Measurements from ENCODE around the gene SH3GL3.

DNA sequence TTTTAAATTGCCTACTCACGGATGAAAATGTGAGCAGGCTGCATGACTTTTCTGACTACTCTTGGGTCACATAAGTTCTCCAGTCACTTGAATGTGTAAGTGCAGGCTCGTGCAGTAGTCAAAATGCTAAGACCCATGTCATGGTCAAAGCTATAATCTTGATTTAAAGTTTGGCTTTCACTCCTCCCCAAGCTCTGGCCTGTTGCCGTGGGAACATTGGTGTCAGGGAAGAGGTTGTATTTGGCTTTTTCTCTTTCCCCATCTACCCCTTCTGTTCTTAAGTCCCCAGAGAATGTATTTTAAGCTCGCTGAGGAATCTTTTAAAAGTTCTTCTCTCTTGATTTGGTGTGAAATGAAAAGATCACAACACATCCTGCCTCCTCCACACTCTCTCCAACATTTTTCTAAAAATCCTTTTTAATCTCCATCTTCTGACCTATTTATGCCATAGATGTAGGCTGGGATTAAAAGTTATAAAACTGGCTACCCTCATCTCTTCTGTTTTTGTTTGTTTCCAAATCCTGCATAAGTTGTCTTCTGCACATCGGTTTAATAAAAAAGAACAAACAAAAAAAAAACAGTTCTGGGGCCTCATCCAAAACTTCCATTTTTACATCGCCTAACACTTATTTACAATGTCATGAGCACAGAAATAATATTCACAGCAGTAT, 145.4 kb downstream of the SH3GL3 start:
- TF ChIP-seq CSRNP3 (CRISPR knock-in tag; IDR thresholded peaks at IDR 0.05) (no peak), ISL1 (CRISPR knock-in tag; IDR thresholded peaks at IDR 0.05) (no peak), CREB5 (CRISPR knock-in tag; IDR thresholded peaks at IDR 0.05; ENCODE audit: low read depth) (no peak), BACH2 (CRISPR knock-in tag; IDR thresholded peaks at IDR 0.05; ENCODE audit: borderline replicate concordance) (no peak), ZNF70 (CRISPR knock-in tag; IDR thresholded peaks at IDR 0.05) (no peak), ZC3H10 (CRISPR knock-in tag; IDR thresholded peaks at IDR 0.05) (no peak)
- TF ChIP-seq, protein P1, sequence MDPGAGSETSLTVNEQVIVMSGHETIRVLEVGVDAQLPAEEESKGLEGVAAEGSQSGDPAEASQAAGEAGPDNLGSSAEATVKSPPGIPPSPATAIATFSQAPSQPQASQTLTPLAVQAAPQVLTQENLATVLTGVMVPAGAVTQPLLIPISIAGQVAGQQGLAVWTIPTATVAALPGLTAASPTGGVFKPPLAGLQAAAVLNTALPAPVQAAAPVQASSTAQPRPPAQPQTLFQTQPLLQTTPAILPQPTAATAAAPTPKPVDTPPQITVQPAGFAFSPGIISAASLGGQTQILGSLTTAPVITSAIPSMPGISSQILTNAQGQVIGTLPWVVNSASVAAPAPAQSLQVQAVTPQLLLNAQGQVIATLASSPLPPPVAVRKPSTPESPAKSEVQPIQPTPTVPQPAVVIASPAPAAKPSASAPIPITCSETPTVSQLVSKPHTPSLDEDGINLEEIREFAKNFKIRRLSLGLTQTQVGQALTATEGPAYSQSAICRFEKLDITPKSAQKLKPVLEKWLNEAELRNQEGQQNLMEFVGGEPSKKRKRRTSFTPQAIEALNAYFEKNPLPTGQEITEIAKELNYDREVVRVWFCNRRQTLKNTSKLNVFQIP (CRISPR knock-in tag; IDR thresholded peaks at IDR 0.05; ENCODE audit: borderline replicate concordance, low read depth), result no peak
